HepG2 (cell line): ENCODE measurements around the gene RPL31. TPM values are rescaled to one million over a fixed set of nuclear protein-coding genes. Genes with fewer than 3 reads are reported as not detected.

Experiments used
- ATAC-seq: fragments of 200-7000 bp; cut with Tn5 transposase; 3 replicates; pipeline ENCODE4 v1.9.1; 2020; ENCODE audit warnings: mild to moderate bottlenecking, moderate library complexity
- BruUV-seq: library from RNA; stranded (reverse); fragments of 400-500 nt; replicated peaks from 2 replicates; lab custom pipeline; 2021; lab: Mats Ljungman, UMichigan
- CTCF ChIA-PET: fragments of 300-600 bp; formaldehyde crosslinking; extraction: SDS; loops from one replicate; lab custom pipeline; 2021; ENCODE audit warnings: low total read pairs, inconsistent platforms, low intra/inter-chr PET ratio; lab: Yijun Ruan, JAX
- POLR2A ChIA-PET: fragments of 350-600 bp; sonication (Branson Sonifier 250); formaldehyde crosslinking; loops from one replicate; lab custom pipeline; 2020; ENCODE audit warnings: antibody characterized with exemption, inconsistent platforms; lab: Yijun Ruan, JAX
- DNase-seq: peaks from one replicate; pipeline ENCODE4 v3.0.0-alpha.2; 2015; ENCODE audit warnings: low spot score
- FAIRE-seq: peaks from 3 replicates; lab custom pipeline; 2011; peaks lifted over from hg19 to GRCh38; lab: Jason Lieb, UNC
- H2AFZ ChIP-seq: one replicate; pipeline ENCODE4 v1.6.1; 2011; ENCODE audit warnings: low read length, inconsistent platforms
- H3K27ac ChIP-seq: fragments of 300-600 bp; 3 replicates; pipeline ENCODE4 v1.8.0; 2011; ENCODE audit warnings: mixed run types, mild to moderate bottlenecking, mixed read lengths, low read length, inconsistent platforms; ENCODE audit not compliant: insufficient read depth; ENCODE audit errors: extremely low read length
- H3K27me3 ChIP-seq, 2 experiments: fragments of 200-600 bp in 1 of 2; 2 replicates in 1 of 2; 3 replicates in 1 of 2; pipeline versions ENCODE4 v1.6.0 to v1.8.0; 2011; ENCODE audit warnings: low read length in 2 of 2, mild to moderate bottlenecking in 2 of 2, moderate library complexity in 2 of 2, inconsistent platforms in 1 of 2; ENCODE audit not compliant: insufficient read depth in 2 of 2, control insufficient read depth in 1 of 2
- H3K36me3 ChIP-seq, 2 experiments: fragments of 200-600 bp in 1 of 2; replicated peaks in 1 of 2; 2 replicates in 1 of 2; 3 replicates in 1 of 2; pipeline versions ENCODE4 v1.5.1 to v1.8.0; 2011; ENCODE audit warnings: low read length in 2 of 2, inconsistent platforms in 1 of 2; ENCODE audit not compliant: insufficient read depth in 2 of 2, control insufficient read depth in 1 of 2
- H3K4me1 ChIP-seq: 2 replicates; pipeline ENCODE4 v1.5.1; 2012; ENCODE audit warnings: low read length, inconsistent platforms; ENCODE audit not compliant: insufficient read depth
- H3K4me2 ChIP-seq: 2 replicates; pipeline ENCODE4 v1.6.0; 2011; ENCODE audit warnings: low read depth, low read length, inconsistent platforms
- H3K4me3 ChIP-seq, 3 experiments: fragments of 200-600 bp in 1 of 3; sonication (generic), shearing (Covaris generic) in 1 of 3; replicated peaks in 1 of 3; 2 replicates each; pipeline ENCODE4 v1.5.1; 2011 to 2016; ENCODE audit warnings: low read length in 3 of 3, inconsistent platforms in 2 of 3, low read depth in 2 of 3, mild to moderate bottlenecking in 2 of 3, control low read depth in 1 of 3, mixed read lengths in 1 of 3; ENCODE audit not compliant: insufficient read depth in 1 of 3
- H3K79me2 ChIP-seq: one replicate; pipeline ENCODE4 v1.6.1; 2011; ENCODE audit warnings: low read length, inconsistent platforms; ENCODE audit not compliant: insufficient read depth
- H3K9ac ChIP-seq: 2 replicates; pipeline ENCODE4 v1.6.0; 2011; ENCODE audit warnings: mild to moderate bottlenecking, low read depth, low read length, inconsistent platforms; ENCODE audit not compliant: insufficient read depth
- H3K9me3 ChIP-seq: 2 replicates; pipeline ENCODE4 v1.5.1; 2012; ENCODE audit warnings: mild to moderate bottlenecking, low read length
- H4K20me1 ChIP-seq: 2 replicates; pipeline ENCODE4 v1.6.0; 2011; ENCODE audit warnings: inconsistent platforms, mild to moderate bottlenecking, low read length, moderate library complexity; ENCODE audit not compliant: insufficient read depth
- ATM ChIP-seq: fragments of 450-650 bp; IDR thresholded peaks from 2 replicates; pipeline ENCODE4 v1.7.1; 2017; ENCODE audit warnings: mild to moderate bottlenecking, borderline replicate concordance
- DR1 ChIP-seq: sonication (generic); formaldehyde crosslinking; IDR thresholded peaks from 2 replicates; pipeline ENCODE4 v1.8.0; 2021; ENCODE audit warnings: mild to moderate bottlenecking, missing genetic modification reagents, inconsistent platforms
- ELF4 ChIP-seq: sonication (generic); formaldehyde crosslinking; IDR thresholded peaks from 2 replicates; pipeline ENCODE4 v1.5.0; 2020; ENCODE audit warnings: missing genetic modification reagents, mild to moderate bottlenecking, moderate library complexity, borderline replicate concordance
- ISX ChIP-seq: sonication (generic); formaldehyde crosslinking; conservative IDR thresholded peaks from 2 replicates; pipeline ENCODE4 v1.5.0; 2020; ENCODE audit warnings: missing genetic modification reagents
- MED8 ChIP-seq: sonication (generic); formaldehyde crosslinking; IDR thresholded peaks from 2 replicates; pipeline ENCODE4 v1.8.1; 2023; ENCODE audit warnings: mild to moderate bottlenecking, missing genetic modification reagents; ENCODE audit not compliant: insufficient replicate concordance
- PHF21A ChIP-seq: sonication (generic); formaldehyde crosslinking; IDR thresholded peaks from 2 replicates; pipeline ENCODE4 v1.5.0; 2020; ENCODE audit warnings: mild to moderate bottlenecking, missing genetic modification reagents
- PLRG1 ChIP-seq: fragments of 450-650 bp; conservative IDR thresholded peaks from 2 replicates; pipeline ENCODE4 v1.6.1; 2016
- RFX5 ChIP-seq: IDR thresholded peaks from 2 replicates; pipeline ENCODE4 v1.6.1; 2011; ENCODE audit warnings: low read depth, low read length, improper control_type of control experiment
- RNF2 ChIP-seq: fragments of 450-650 bp; conservative IDR thresholded peaks from 2 replicates; pipeline ENCODE4 v1.6.1; 2016; ENCODE audit warnings: low read depth
- SOX6 ChIP-seq, 2 experiments: fragments of 450-650 bp in 1 of 2; sonication (generic) in 1 of 2; formaldehyde crosslinking in 1 of 2; IDR thresholded peaks; 2 replicates each; pipeline versions ENCODE4 v1.4.0 to v1.6.1; 2017 to 2020; ENCODE audit warnings: antibody characterized with exemption in 1 of 2, mild to moderate bottlenecking in 1 of 2, missing genetic modification reagents in 1 of 2
- SP140L ChIP-seq: sonication (generic); formaldehyde crosslinking; IDR thresholded peaks from 2 replicates; pipeline ENCODE4 v1.4.0; 2020; ENCODE audit warnings: missing genetic modification reagents, borderline replicate concordance
- SYNCRIP ChIP-seq: fragments of 200-400 bp; formaldehyde crosslinking; IDR thresholded peaks from 2 replicates; pipeline ENCODE4 v1.6.1; 2018; ENCODE audit warnings: mild to moderate bottlenecking, low read depth, low read length; ENCODE audit not compliant: insufficient read depth
- TFAP4 ChIP-seq: sonication (generic); IDR thresholded peaks from 2 replicates; pipeline ENCODE4 v1.6.1; 2016; ENCODE audit warnings: low read depth, borderline replicate concordance
- TSC22D2 ChIP-seq: sonication (generic); formaldehyde crosslinking; IDR thresholded peaks from 2 replicates; pipeline ENCODE4 v1.5.1; 2020; ENCODE audit warnings: missing genetic modification reagents, mild to moderate bottlenecking, borderline replicate concordance
- USF2 ChIP-seq, 2 experiments: sonication (generic) in 1 of 2; formaldehyde crosslinking in 1 of 2; IDR thresholded peaks; 2 replicates each; pipeline versions ENCODE4 v1.5.1 to v1.6.1; 2011 to 2020; ENCODE audit warnings: borderline replicate concordance in 1 of 2, low read depth in 1 of 2, low read length in 1 of 2, mild to moderate bottlenecking in 1 of 2, missing genetic modification reagents in 1 of 2, moderate library complexity in 1 of 2
- ZBTB34 ChIP-seq: sonication (generic); formaldehyde crosslinking; IDR thresholded peaks from 2 replicates; pipeline ENCODE4 v1.8.0; 2022; ENCODE audit warnings: mild to moderate bottlenecking, missing genetic modification reagents
- ZFYVE20 ChIP-seq: sonication (generic); formaldehyde crosslinking; IDR thresholded peaks from 2 replicates; pipeline ENCODE4 v1.8.0; 2023; ENCODE audit warnings: low read depth, mild to moderate bottlenecking, moderate library complexity, missing genetic modification reagents, borderline replicate concordance
- ZNF431 ChIP-seq: sonication (generic); formaldehyde crosslinking; IDR thresholded peaks from 2 replicates; pipeline ENCODE4 v1.9.0; 2022; ENCODE audit warnings: missing genetic modification reagents, low read depth, mild to moderate bottlenecking, borderline replicate concordance
- ZNF530 ChIP-seq: sonication (generic); formaldehyde crosslinking; IDR thresholded peaks from 2 replicates; pipeline ENCODE4 v1.5.0; 2020; ENCODE audit warnings: low read depth, mild to moderate bottlenecking, missing genetic modification reagents
- ZNF652 ChIP-seq: IDR thresholded peaks from 2 replicates; pipeline ENCODE4 v1.6.1; 2016; ENCODE audit warnings: low read depth, borderline replicate concordance
- WGBS: methylation state at CpG from one replicate; pipeline ENCODE4 v1.1.6; 2017; ENCODE audit warnings: low lambda C conversion rate; 5-methylcytosine and 5-hydroxymethylcytosine counted together
- in situ Hi-C: cut with HindIII; loops from 2 replicates; pipeline ENCODE4 v1.10.0; 2017; ENCODE audit warnings: low pct_unique_long_range_greater_than_20kb; ENCODE audit not compliant: extremely low pct_ligation_motif_present
- intact Hi-C: fragments of 100-400 bp; cut with micrococcal nuclease; formaldehyde crosslinking; loops from one replicate; pipeline ENCODE4 v1.10.0; 2022; ENCODE audit not compliant: unreplicated experiment
- polyA plus RNA-seq, 8 experiments: library from polyadenylated mRNA; depleted of rRNA in 3 of 8; stranded (reverse) in 7 of 8; unstranded in 1 of 8; fragments of >200 nt; fragmentation: Illumina TruSeq in 4 of 8; extraction: Trizol in 4 of 8; gene quantifications; 2 replicates each; pipeline versions ENCODE4 v1.2.1 to v1.2.3, GENCODE V29; 2011 to 2016; ENCODE audit warnings: low read depth in 4 of 8, missing spikeins in 1 of 8, mixed read lengths in 1 of 8; ENCODE audit not compliant: insufficient read depth in 1 of 8
- total RNA-seq, 5 experiments: library from RNA; depleted of rRNA; stranded (reverse); fragments of >200 nt; fragmentation: Illumina TruSeq; extraction: Trizol; gene quantifications; 2 replicates each; pipeline ENCODE4 v1.2.3, GENCODE V29; 2016; ENCODE audit warnings: low read depth in 1 of 5

RPL31 gene
- total and polyA plus RNA-seq, 2 of the 13 experiments (the other 11 are each of a cell fraction or from before 2014, with no cell fraction given) = 3,331 to 3,582 TPM

- no peak overlapping the region for H3K27ac ChIP-seq
- ChIA-PET CTCF (no interaction called here), POLR2A (no interaction called here)
- ATAC-seq (no peak), FAIRE-seq (no peak), DNase-seq (no peak)
- no peaks in the 10 kb centered on the region for H3K27me3 ChIP-seq
- no peak overlapping the region for H3K9ac ChIP-seq
- no peaks in the 10 kb centered on the region for H3K79me2 ChIP-seq
- intact Hi-C loops (no loop called here), in situ Hi-C loops (no loop called here)
- WGBS = 97% methylated on average over 2 of the region's 2 CpGs
- no peak overlapping the region for H2AFZ ChIP-seq
- no TSS peak for BruUV-seq
- no peak for TF ChIP-seq RNF2
- TF ChIP-seq TFAP4 = no peak
- no peak for TF ChIP-seq SYNCRIP
- TF ChIP-seq MED8 (CRISPR knock-in tag) = no peak
- no peak for TF ChIP-seq ATM
- no peak for TF ChIP-seq USF2 (IDR thresholded peaks at IDR 0.05; ENCODE audit: low read depth, low read length)
- TF ChIP-seq USF2 (CRISPR knock-in tag; IDR thresholded peaks at IDR 0.05; ENCODE audit: borderline replicate concordance) = no peak
- TF ChIP-seq PLRG1 = no peak
- no peak for TF ChIP-seq ELF4
- TF ChIP-seq PHF21A (CRISPR knock-in tag) = no peak
- no peak for TF ChIP-seq ZFYVE20 (CRISPR knock-in tag)
- TF ChIP-seq ZNF652 = no peak
- TF ChIP-seq DR1 (CRISPR knock-in tag) = no peak
- no peak for TF ChIP-seq ISX (CRISPR knock-in tag)
- no peak for TF ChIP-seq RFX5
- no peak for TF ChIP-seq SP140L (CRISPR knock-in tag)
- no peak for TF ChIP-seq ZBTB34 (CRISPR knock-in tag)
- no peak for TF ChIP-seq SOX6 (IDR thresholded peaks at IDR 0.05)
- no peak for TF ChIP-seq SOX6 (CRISPR knock-in tag; IDR thresholded peaks at IDR 0.05)
- no peak for TF ChIP-seq ZNF530 (CRISPR knock-in tag)
- TF ChIP-seq TSC22D2 (CRISPR knock-in tag) = no peak
- no peak for TF ChIP-seq ZNF431
- H3K36me3 ChIP-seq = peaks cover 7 to 43% of the 10 kb centered on the region in 2 experiments
- H4K20me1 ChIP-seq = no peaks in the 10 kb centered on the region
- H3K4me3 ChIP-seq = no peak overlapping the region
- H3K9me3 ChIP-seq = no peaks in the 10 kb centered on the region
- no peaks in the 10 kb centered on the region for H3K4me1 ChIP-seq
- H3K4me2 ChIP-seq = no peak overlapping the region
These were observed 49.6 kb upstream of the RPL31 start for GRCh38 chr2:100952512-100952911.
